Nucleus accumbens (tissue), 56 donors: ENCODE measurements around the gene ZFP90.
A peak's percentile ranks its signal among the peaks of the same experiment; 100 is the strongest.

ENCODE experiments used
- DNase-seq, 56 donors: peaks; one replicate each; lab custom pipeline; 2025; lab: John Stamatoyannopoulos, UW

Gene ZFP90

DNA sequence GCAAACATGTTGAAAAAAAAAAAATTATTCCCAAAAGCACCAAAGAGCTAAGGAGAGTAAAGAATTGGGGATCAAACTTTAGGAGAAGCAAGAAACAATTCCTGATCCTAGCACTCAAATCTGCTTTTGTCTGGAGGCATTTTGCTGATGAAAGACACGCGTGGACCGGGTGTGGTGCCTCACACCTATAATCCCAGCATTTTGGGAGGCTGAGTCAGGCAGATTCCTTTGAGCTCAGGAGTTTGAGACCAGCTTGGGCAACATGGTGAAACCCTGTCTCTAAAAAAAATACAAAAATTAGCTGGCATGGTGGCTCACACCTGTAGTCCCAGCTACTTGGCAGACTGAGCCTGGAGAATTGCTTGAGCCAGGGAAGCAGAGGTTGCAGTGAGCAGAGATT lies 35.4 kb downstream of the ZFP90 start:
- DNase-seq, result no peak

- DNase-seq, result no peak
These were observed 36.0 kb downstream of the ZFP90 start for GRCh38 chr16:68575082-68575481.

GRCh38 chr16:68577352-68577853 lies 38.3 kb downstream of the ZFP90 start:
- DNase-seq, result no peak

GRCh38 chr16:68590201-68590994 lies 51.3 kb downstream of the ZFP90 start:
- peak in 36 of 56 donors; percentile 0 to 54 (median 4) for DNase-seq

GRCh38 chr16:68592466-68593337 lies 53.6 kb downstream of the ZFP90 start:
- no peak for DNase-seq

- no peak for DNase-seq
These were observed 57.2 kb downstream of the ZFP90 start for GRCh38 chr16:68596266-68596665.

DNA sequence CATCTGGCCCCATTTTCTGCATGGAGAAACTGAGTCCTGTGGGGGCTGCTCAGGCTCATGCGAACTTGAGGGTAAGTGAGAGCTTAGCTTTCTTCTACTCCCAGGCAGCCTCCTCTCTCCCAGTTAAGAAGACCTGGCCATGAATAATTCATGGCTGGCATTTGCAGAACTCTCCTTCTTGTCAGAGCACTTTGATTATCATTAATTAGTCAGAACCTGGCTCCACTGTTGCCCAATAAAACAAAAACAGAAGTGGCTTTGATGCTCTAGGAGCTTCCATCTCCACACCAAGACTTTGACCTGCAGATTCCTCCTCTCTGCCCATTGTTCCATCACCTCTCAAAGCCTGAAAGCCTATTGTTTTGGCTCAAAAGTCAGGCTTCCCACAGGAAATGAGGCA lies 60.5 kb downstream of the ZFP90 start:
- DNase-seq, result no peak

DNA sequence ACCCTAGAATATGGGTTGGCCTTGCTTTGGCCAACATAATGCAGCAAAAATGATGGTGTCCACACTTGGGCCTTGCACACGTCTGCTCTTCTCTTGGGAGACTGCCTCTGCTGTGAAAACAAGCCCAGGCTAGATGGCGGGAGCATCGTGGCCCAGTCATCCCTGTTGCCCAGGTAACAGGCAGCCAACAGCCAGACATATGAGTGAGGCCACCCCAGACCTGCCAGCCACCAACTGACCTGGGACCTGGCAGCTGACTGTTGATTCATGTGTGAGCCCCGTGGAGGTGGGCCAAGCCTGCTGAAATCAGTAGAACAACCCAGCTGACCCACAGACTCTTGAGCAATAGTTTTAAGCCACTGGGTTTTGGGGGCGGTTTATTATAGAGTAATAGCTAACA lies 66.7 kb downstream of the ZFP90 start:
- DNase-seq, result no peak

GRCh38 chr16:68607443-68607842 lies 68.4 kb downstream of the ZFP90 start:
- DNase-seq, result no peak

DNA sequence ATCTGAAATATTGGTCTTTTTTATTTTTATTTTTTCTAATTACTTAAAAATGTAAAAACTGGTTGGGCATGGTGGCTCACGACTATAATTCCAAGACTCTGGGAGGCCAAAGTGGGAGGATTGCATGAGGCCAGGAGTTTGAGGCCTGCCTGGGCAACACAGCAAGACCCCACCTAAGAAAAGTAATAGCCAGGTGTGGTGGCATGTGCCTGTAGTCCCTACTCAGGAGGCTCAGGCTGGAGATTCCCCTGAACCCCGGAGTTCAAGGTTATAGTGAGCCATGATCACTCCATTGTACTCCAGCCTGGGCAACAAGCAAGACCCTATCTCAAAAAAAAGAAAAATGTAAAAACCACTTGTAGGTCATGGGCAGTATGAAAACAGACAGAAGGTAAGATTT lies 69.2 kb downstream of the ZFP90 start:
- no peak for DNase-seq

DNA sequence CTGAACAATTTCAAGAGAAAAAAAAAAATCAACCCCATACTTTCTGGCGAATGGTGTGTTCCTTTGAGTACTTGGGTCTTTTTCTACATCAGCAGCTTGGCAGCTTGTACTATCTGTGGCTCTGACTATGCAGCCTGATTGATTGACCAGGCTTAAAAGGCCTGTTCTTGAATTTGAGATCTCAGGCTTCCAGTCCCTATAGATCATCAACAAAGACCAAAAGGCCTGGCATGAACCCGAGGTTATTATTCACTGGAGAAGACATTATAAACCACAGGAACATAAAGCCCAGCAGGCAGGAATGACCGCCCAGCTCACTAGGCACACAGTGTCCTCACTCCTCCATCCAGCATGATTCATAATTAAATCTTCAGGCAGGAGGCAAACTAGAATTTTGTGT lies 73.9 kb downstream of the ZFP90 start:
- DNase-seq, result no peak

GRCh38 chr16:68617734-68618133 lies 78.6 kb downstream of the ZFP90 start:
- no peak for DNase-seq
